Neural progenitor cell (in vitro differentiated cells): Measurements from ENCODE around the gene PLXDC2. TPM values are rescaled to one million over a fixed set of nuclear protein-coding genes. Genes with fewer than 3 reads are reported as not detected.
A peak's percentile ranks its signal among the peaks of the same experiment; 100 is the strongest.

Experiments
- DNase-seq: peaks from one replicate; pipeline ENCODE4 v3.0.0-alpha.2; 2016; ENCODE audit warnings: low spot score
- H2AFZ ChIP-seq: fragments of 200-600 bp; sonication (generic); replicated peaks from 2 replicates; pipeline ENCODE4 v1.6.1; 2016; ENCODE audit warnings: antibody characterized with exemption
- H3F3A ChIP-seq: fragments of 200-600 bp; sonication (generic); 2 replicates; pipeline ENCODE4 v1.6.1; 2016; ENCODE audit warnings: antibody characterized with exemption, low read depth
- H3K27ac ChIP-seq: fragments of 200-600 bp; sonication (generic); 2 replicates; pipeline ENCODE4 v1.5.1; 2016; ENCODE audit warnings: mild to moderate bottlenecking
- H3K27me3 ChIP-seq: fragments of 200-600 bp; sonication (generic); 2 replicates; pipeline ENCODE4 v1.6.1; 2016; ENCODE audit warnings: mild to moderate bottlenecking, moderate library complexity
- H3K36me3 ChIP-seq: fragments of 200-600 bp; sonication (generic); 2 replicates; pipeline ENCODE4 v1.5.1; 2016
- H3K4me1 ChIP-seq: fragments of 200-600 bp; sonication (generic); 2 replicates; pipeline ENCODE4 v1.6.1; 2016; ENCODE audit warnings: mixed run types
- H3K4me2 ChIP-seq: fragments of 200-600 bp; sonication (generic); 2 replicates; pipeline ENCODE4 v1.6.1; 2016
- H3K4me3 ChIP-seq: fragments of 200-600 bp; sonication (generic); 2 replicates; pipeline ENCODE4 v1.5.1; 2016
- H3K79me2 ChIP-seq: fragments of 200-600 bp; sonication (generic); 2 replicates; pipeline ENCODE4 v1.6.1; 2016; ENCODE audit warnings: low read depth
- H3K9ac ChIP-seq: fragments of 200-600 bp; sonication (generic); 2 replicates; pipeline ENCODE4 v1.6.1; 2016
- H3K9me3 ChIP-seq: fragments of 200-600 bp; sonication (generic); 2 replicates; pipeline ENCODE4 v1.5.1; 2016; ENCODE audit warnings: low read depth
- H4K20me1 ChIP-seq: fragments of 200-600 bp; sonication (generic); 2 replicates; pipeline ENCODE4 v1.6.1; 2016; ENCODE audit warnings: low read depth
- H3K27ac Mint-ChIP-seq: 3 replicates; pipeline ENCODE4 v1.8.0; 2021; ENCODE audit warnings: mixed read lengths
- H3K27me3 Mint-ChIP-seq: 2 replicates; pipeline ENCODE4 v1.8.0; 2022; ENCODE audit warnings: low read depth, mild to moderate bottlenecking, inconsistent platforms, moderate library complexity, mixed read lengths; ENCODE audit not compliant: insufficient read depth
- H3K36me3 Mint-ChIP-seq: 3 replicates; pipeline ENCODE4 v1.8.0; 2021; ENCODE audit warnings: mixed read lengths
- H3K4me1 Mint-ChIP-seq: 3 replicates; pipeline ENCODE4 v1.8.0; 2021; ENCODE audit warnings: mixed read lengths
- H3K4me3 Mint-ChIP-seq: 3 replicates; pipeline ENCODE4 v1.8.0; 2021; ENCODE audit warnings: mild to moderate bottlenecking, moderate library complexity, mixed read lengths
- H3K9me3 Mint-ChIP-seq: 3 replicates; pipeline ENCODE4 v1.8.0; 2020; ENCODE audit warnings: mixed read lengths
- CTCF ChIP-seq: fragments of 200-600 bp; sonication (generic); IDR thresholded peaks from 2 replicates; pipeline ENCODE4 v1.5.1; 2017; ENCODE audit warnings: antibody characterized with exemption, mild to moderate bottlenecking
- EZH2 ChIP-seq: fragments of 200-600 bp; sonication (generic); IDR thresholded peaks from 2 replicates; pipeline ENCODE4 v1.6.1; 2017; ENCODE audit warnings: antibody characterized with exemption, mild to moderate bottlenecking, moderate library complexity
- EZH2phosphoT487 ChIP-seq: fragments of 200-600 bp; sonication (generic); IDR thresholded peaks from 2 replicates; pipeline ENCODE4 v1.6.1; 2017; ENCODE audit warnings: antibody characterized with exemption
- total RNA-seq: library from RNA; depleted of rRNA; stranded (reverse); fragments of >200 nt; gene quantifications from 2 replicates; pipeline ENCODE4 v1.2.3, GENCODE V29; 2015; ENCODE audit warnings: low replicate concordance

The PLXDC2 gene
- total RNA-seq, 1 donor from 2014 or later, result 44.2 TPM

GRCh38 chr10:20004087-20004523 is 187.9 kb downstream of the PLXDC2 start:
- H3K4me1 Mint-ChIP-seq, result peaks cover 8% of the 10 kb centered on the region
- Histone ChIP-seq H3K4me3 (no peak overlapping the region), H3K4me2 (no peak overlapping the region), H3K27me3 (no peaks in the 10 kb centered on the region), H3K4me1 (peaks cover 3% of the 10 kb centered on the region), H4K20me1 (no peaks in the 10 kb centered on the region), H3F3A (no peaks in the 10 kb centered on the region), H3K36me3 (no peaks in the 10 kb centered on the region), H3K27ac (no peak overlapping the region), H3K9ac (no peak overlapping the region), H2AFZ (no peak overlapping the region), H3K9me3 (no peaks in the 10 kb centered on the region), H3K79me2 (peaks cover 38% of the 10 kb centered on the region)
- H3K36me3 Mint-ChIP-seq, result peaks cover 25% of the 10 kb centered on the region
- no peak overlapping the region for H3K27ac Mint-ChIP-seq
- H3K27me3 Mint-ChIP-seq, result no peaks in the 10 kb centered on the region
- DNase-seq, result no peak
- TF ChIP-seq EZH2 (no peak), CTCF (no peak), EZH2phosphoT487 (no peak)
- no peaks in the 10 kb centered on the region for H3K9me3 Mint-ChIP-seq
- no peak overlapping the region for H3K4me3 Mint-ChIP-seq

- Mint-ChIP-seq H3K36me3 (peaks cover 25% of the 10 kb centered on the region), H3K9me3 (no peaks in the 10 kb centered on the region), H3K4me3 (no peak overlapping the region), H3K4me1 (peaks cover 8% of the 10 kb centered on the region), H3K27ac (peak overlapping the region; percentile 63), H3K27me3 (no peaks in the 10 kb centered on the region)
- no peaks in the 10 kb centered on the region for H3K4me1 ChIP-seq
- H3K4me3 ChIP-seq, result no peak overlapping the region
- no peaks in the 10 kb centered on the region for H3K36me3 ChIP-seq
- no peak overlapping the region for H2AFZ ChIP-seq
- no peaks in the 10 kb centered on the region for H3K27me3 ChIP-seq
- no peak for DNase-seq
- H3K27ac ChIP-seq, result no peak overlapping the region
- H3K9me3 ChIP-seq, result no peaks in the 10 kb centered on the region
- no peaks in the 10 kb centered on the region for H4K20me1 ChIP-seq
- H3K4me2 ChIP-seq, result no peak overlapping the region
- TF ChIP-seq CTCF (no peak), EZH2phosphoT487 (no peak), EZH2 (no peak)
- H3K79me2 ChIP-seq, result peaks cover 31% of the 10 kb centered on the region
- H3K9ac ChIP-seq, result no peak overlapping the region
- no peaks in the 10 kb centered on the region for H3F3A ChIP-seq
Measured at GRCh38 chr10:20005638-20006037, 189.4 kb downstream of the PLXDC2 start.

GRCh38 chr10:20006169-20006870 is 190.1 kb downstream of the PLXDC2 start:
- Mint-ChIP-seq H3K9me3 (no peaks in the 10 kb centered on the region), H3K4me3 (no peak overlapping the region), H3K4me1 (peaks cover 8% of the 10 kb centered on the region), H3K27ac (no peak overlapping the region), H3K36me3 (peaks cover 24% of the 10 kb centered on the region), H3K27me3 (no peaks in the 10 kb centered on the region)
- H3K9ac ChIP-seq, result no peak overlapping the region
- H3K79me2 ChIP-seq, result peaks cover 31% of the 10 kb centered on the region
- H3K27ac ChIP-seq, result no peak overlapping the region
- H2AFZ ChIP-seq, result no peak overlapping the region
- H3F3A ChIP-seq, result no peaks in the 10 kb centered on the region
- H3K36me3 ChIP-seq, result no peaks in the 10 kb centered on the region
- H3K27me3 ChIP-seq, result no peaks in the 10 kb centered on the region
- H3K4me2 ChIP-seq, result no peak overlapping the region
- no peaks in the 10 kb centered on the region for H3K4me1 ChIP-seq
- no peak overlapping the region for H3K4me3 ChIP-seq
- H3K9me3 ChIP-seq, result no peaks in the 10 kb centered on the region
- TF ChIP-seq CTCF, result no peak
- no peak for TF ChIP-seq EZH2phosphoT487
- TF ChIP-seq EZH2, result no peak
- H4K20me1 ChIP-seq, result no peaks in the 10 kb centered on the region
- no peak for DNase-seq
